Upper lobe of left lung (tissue), 6 donors: ENCODE results near the gene CCDC185. TPM values are rescaled to one million over a fixed set of nuclear protein-coding genes. Genes with fewer than 3 reads are reported as not detected.

Source experiments
- ATAC-seq, 2 donors: fragments of 200-7000 bp; cut with Tn5 transposase; one replicate each; pipeline ENCODE4 v1.9.1; 2022; ENCODE audit warnings: mild to moderate bottlenecking in 2 of 2, moderate library complexity in 2 of 2; ENCODE audit not compliant: low FRiP score in 2 of 2
- DNase-seq, 2 donors: peaks; one replicate each; pipeline ENCODE4 v3.0.0-alpha.2; 2019 to 2020
- H3K27ac ChIP-seq, 4 donors: fragments of 200-600 bp; sonication (generic); one replicate each; pipeline ENCODE4 v1.5.1; 2016 to 2019
- H3K27me3 ChIP-seq, 4 donors: fragments of 200-600 bp; sonication (generic); one replicate each; pipeline ENCODE4 v1.5.1; 2017 to 2019
- H3K36me3 ChIP-seq, 4 donors: fragments of 200-600 bp; sonication (generic); one replicate each; pipeline ENCODE4 v1.5.1; 2016 to 2019
- H3K4me1 ChIP-seq, 4 donors: fragments of 200-600 bp; sonication (generic); one replicate each; pipeline ENCODE4 v1.5.1; 2018 to 2019
- H3K4me3 ChIP-seq, 4 donors: fragments of 200-600 bp; sonication (generic); one replicate each; pipeline ENCODE4 v1.5.1; 2017 to 2019; ENCODE audit warnings: mild to moderate bottlenecking in 2 of 4, moderate library complexity in 1 of 4
- H3K9me3 ChIP-seq, 4 donors: fragments of 200-600 bp; sonication (generic); one replicate each; pipeline ENCODE4 v1.5.1; 2018 to 2019
- EP300 ChIP-seq, 4 donors: sonication (generic); formaldehyde crosslinking; IDR thresholded peaks; one replicate each; pipeline ENCODE4 v1.5.1; 2017; ENCODE audit warnings: antibody characterized with exemption in 4 of 4, control low read depth in 2 of 4
- POLR2A ChIP-seq, 4 donors: fragments of 450-650 bp; IDR thresholded peaks; one replicate each; pipeline ENCODE4 v1.5.1; 2016 to 2017; ENCODE audit warnings: antibody characterized with exemption in 4 of 4, mild to moderate bottlenecking in 2 of 4
- POLR2AphosphoS5 ChIP-seq, 2 donors: sonication (generic); formaldehyde crosslinking; IDR thresholded peaks; one replicate each; pipeline ENCODE4 v1.5.1; 2017; ENCODE audit warnings: antibody characterized with exemption in 2 of 2
- whole genome bisulfite sequencing, 2 donors: methylation state at CpG; one replicate each; pipeline ENCODE4 v1.1.5; 2017 to 2018; 5-methylcytosine and 5-hydroxymethylcytosine counted together
- total RNA-seq, 6 donors: library from RNA; depleted of rRNA in 4 of 6; stranded (reverse); fragments of >200 nt in 4 of 6; gene quantifications; one replicate each; pipeline versions ENCODE4 v1.1.0 to v1.2.1, GENCODE V29; 2016 to 2021
- TF ChIP-seq, protein P1 (sequence below), 6 experiments: fragments of 450-650 bp in 4 of 6; fragments of 200-600 bp in 2 of 6; sonication (generic) in 2 of 6; IDR thresholded peaks; one replicate each; pipeline ENCODE4 v1.5.1; 2016 to 2019; ENCODE audit warnings: antibody characterized with exemption in 6 of 6
- donor health status: DM: no; HTN: no; CAD: no; lungs with moderate emphysema.
- donor health status: DM: no; HTN: yes; CAD: no; lungs with severe emphysema.

CCDC185 gene
- total RNA-seq, 6 donors from 2014 or later = not detected

DNA sequence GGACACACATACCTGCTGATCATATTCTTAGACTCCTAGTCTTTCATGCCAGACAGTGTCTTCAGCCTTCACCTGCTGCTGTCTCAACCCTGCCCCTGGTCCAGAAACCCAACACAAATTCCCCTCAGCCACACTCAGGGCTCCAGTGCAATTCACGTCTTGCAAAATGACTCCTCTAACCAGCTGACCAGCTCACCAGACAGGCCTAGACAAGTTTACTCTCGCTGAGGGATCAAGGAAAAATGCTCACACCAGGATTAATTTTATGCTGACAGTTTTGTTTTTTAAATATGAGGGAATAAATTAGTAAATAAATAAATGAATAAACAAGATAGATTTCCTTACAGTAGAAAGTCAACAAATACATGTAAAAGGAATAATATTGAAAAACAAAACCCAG, 28.5 kb downstream of the CCDC185 start:
- H3K36me3 ChIP-seq = no peaks in the 10 kb centered on the region
- H3K4me3 ChIP-seq = no peak overlapping the region
- DNase-seq (no peak), ATAC-seq (no peak)
- no peaks in the 10 kb centered on the region for H3K4me1 ChIP-seq
- H3K27ac ChIP-seq = no peak overlapping the region
- WGBS, 2 donors = 26 to 32% methylated on average over 2 of the region's 2 CpGs
- TF ChIP-seq, protein P1, sequence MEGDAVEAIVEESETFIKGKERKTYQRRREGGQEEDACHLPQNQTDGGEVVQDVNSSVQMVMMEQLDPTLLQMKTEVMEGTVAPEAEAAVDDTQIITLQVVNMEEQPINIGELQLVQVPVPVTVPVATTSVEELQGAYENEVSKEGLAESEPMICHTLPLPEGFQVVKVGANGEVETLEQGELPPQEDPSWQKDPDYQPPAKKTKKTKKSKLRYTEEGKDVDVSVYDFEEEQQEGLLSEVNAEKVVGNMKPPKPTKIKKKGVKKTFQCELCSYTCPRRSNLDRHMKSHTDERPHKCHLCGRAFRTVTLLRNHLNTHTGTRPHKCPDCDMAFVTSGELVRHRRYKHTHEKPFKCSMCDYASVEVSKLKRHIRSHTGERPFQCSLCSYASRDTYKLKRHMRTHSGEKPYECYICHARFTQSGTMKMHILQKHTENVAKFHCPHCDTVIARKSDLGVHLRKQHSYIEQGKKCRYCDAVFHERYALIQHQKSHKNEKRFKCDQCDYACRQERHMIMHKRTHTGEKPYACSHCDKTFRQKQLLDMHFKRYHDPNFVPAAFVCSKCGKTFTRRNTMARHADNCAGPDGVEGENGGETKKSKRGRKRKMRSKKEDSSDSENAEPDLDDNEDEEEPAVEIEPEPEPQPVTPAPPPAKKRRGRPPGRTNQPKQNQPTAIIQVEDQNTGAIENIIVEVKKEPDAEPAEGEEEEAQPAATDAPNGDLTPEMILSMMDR (IDR thresholded peaks at IDR 0.05) = no peak
- TF ChIP-seq EP300 (IDR thresholded peaks at IDR 0.05) = no peak
- no peak for TF ChIP-seq POLR2A (IDR thresholded peaks at IDR 0.05)
- no peak for TF ChIP-seq POLR2AphosphoS5 (IDR thresholded peaks at IDR 0.05)
- H3K9me3 ChIP-seq = no peaks in the 10 kb centered on the region
- no peaks in the 10 kb centered on the region for H3K27me3 ChIP-seq

DNA sequence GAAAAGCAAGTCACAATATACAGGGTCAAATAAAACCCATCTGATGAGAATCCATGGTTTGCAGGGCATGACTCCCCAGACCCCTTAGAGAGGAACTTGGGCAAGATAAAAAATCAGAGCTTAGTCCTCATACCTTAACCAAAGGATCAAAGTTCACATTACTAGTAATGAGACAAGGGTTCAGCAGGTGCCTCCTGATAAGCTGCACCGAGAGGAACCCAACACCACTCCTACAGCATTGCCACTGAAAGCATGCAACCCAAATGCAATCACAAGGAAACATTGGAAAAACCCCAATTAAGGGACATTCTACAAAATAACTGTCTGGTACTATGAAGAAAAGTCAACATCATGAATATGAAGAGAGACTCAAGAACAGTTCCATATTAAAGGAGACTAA, 29.7 kb downstream of the CCDC185 start:
- Histone ChIP-seq H3K4me3 (no peak overlapping the region), H3K36me3 (no peaks in the 10 kb centered on the region), H3K4me1 (no peaks in the 10 kb centered on the region), H3K9me3 (no peaks in the 10 kb centered on the region), H3K27ac (no peak overlapping the region), H3K27me3 (no peaks in the 10 kb centered on the region)
- TF ChIP-seq, protein P1 (IDR thresholded peaks at IDR 0.05) = no peak
- TF ChIP-seq EP300 (IDR thresholded peaks at IDR 0.05) (no peak), POLR2A (IDR thresholded peaks at IDR 0.05) (no peak), POLR2AphosphoS5 (IDR thresholded peaks at IDR 0.05) (no peak)
- 65 to 76% methylated on average over 1 of the region's 1 CpG for whole genome bisulfite sequencing, 2 donors
- ATAC-seq (no peak), DNase-seq (no peak)

DNA sequence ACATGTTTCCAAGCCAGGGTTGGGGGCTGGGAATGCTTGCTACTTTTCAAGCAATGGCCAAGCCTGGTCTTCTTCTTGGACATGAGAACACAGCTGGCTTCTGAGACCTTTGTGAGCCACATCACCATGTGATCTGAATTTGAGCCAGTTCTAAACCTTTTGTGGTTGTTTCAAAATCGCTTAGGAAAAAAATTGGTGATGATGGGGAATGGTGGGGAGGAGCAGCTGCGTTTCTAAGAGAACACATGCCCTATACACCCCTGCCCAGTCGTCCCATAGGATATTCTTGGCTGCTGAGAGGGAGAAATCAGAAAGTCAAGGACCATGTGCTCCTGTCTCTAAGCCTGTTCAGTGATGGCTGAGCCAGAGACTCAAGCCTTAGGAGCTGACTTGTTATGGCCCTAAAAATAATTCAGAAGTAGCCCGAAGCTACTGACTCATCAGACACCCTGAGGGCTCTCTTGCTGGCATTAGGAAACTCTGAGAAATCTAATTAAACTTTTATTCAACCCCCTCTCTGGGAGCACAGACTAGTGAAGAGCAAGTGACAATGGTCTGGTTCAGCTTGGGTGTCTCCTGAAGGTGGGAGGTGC, 30.5 kb downstream of the CCDC185 start:
- no peak for DNase-seq
- peak in 1 of 2 donors; percentile 26 for ATAC-seq
- TF ChIP-seq POLR2AphosphoS5 (IDR thresholded peaks at IDR 0.05) (no peak), POLR2A (IDR thresholded peaks at IDR 0.05) (no peak), EP300 (IDR thresholded peaks at IDR 0.05) (no peak)
- TF ChIP-seq, protein P1 (IDR thresholded peaks at IDR 0.05) = no peak
- H3K9me3 ChIP-seq = no peaks in the 10 kb centered on the region
- no peak overlapping the region for H3K4me3 ChIP-seq
- WGBS, 2 donors = 58 to 59% methylated on average over 4 of the region's 4 CpGs
- H3K27ac ChIP-seq = no peak overlapping the region
- H3K27me3 ChIP-seq = no peaks in the 10 kb centered on the region
- H3K4me1 ChIP-seq = no peaks in the 10 kb centered on the region
- H3K36me3 ChIP-seq = no peaks in the 10 kb centered on the region

DNA sequence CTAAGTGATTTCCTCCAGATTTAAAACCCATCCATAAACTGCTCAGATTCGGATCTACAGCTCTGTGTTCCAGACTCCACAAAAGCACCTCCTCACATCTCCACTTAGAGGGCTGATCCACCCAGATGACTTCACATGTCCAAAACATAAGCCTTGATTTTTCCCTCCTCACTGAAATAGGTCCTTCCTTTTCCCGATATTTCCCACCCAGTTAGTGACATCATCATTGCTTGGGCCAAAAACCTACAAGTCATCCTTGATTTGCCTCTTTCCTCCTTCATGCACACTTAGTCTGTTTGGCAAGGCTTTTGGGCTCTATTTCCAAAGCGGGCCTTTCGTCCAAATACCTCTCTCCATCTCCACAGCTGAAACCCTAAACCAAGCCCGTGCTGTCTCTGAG, 32.3 kb downstream of the CCDC185 start:
- DNase-seq (no peak), ATAC-seq (peak in 1 of 2 donors; percentile 87)
- H3K4me1 ChIP-seq = no peaks in the 10 kb centered on the region
- H3K9me3 ChIP-seq = no peaks in the 10 kb centered on the region
- 84 to 89% methylated on average over 5 of the region's 5 CpGs for WGBS, 2 donors
- H3K27me3 ChIP-seq = no peaks in the 10 kb centered on the region
- H3K4me3 ChIP-seq = no peak overlapping the region
- H3K27ac ChIP-seq = no peak overlapping the region
- TF ChIP-seq, protein P1 (IDR thresholded peaks at IDR 0.05) = no peak
- TF ChIP-seq POLR2AphosphoS5 (IDR thresholded peaks at IDR 0.05) (no peak), POLR2A (IDR thresholded peaks at IDR 0.05) (no peak), EP300 (IDR thresholded peaks at IDR 0.05) (no peak)
- no peaks in the 10 kb centered on the region for H3K36me3 ChIP-seq

DNA sequence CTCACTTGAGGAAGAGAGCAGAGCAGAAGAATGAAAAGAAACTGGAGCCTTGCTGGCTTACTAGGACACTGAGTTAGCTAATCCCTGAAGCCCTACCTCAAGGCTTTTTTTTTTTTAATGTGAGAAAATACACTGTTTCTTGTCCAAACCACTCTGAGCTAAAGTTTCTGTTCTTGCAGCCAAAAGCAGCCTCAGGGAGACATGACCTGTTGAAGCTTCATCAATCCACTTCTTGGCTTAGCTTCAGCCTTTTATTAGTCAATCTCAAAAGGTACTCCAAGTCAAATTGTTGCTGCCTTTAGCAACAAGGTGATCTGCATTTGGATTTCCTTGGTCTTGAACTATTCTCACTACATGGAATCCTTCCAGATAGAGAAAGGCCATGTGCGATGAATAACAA, 33.7 kb downstream of the CCDC185 start:
- H3K9me3 ChIP-seq = no peaks in the 10 kb centered on the region
- H3K4me1 ChIP-seq = no peaks in the 10 kb centered on the region
- H3K4me3 ChIP-seq = no peak overlapping the region
- TF ChIP-seq POLR2A (IDR thresholded peaks at IDR 0.05) (no peak), POLR2AphosphoS5 (IDR thresholded peaks at IDR 0.05) (no peak), EP300 (IDR thresholded peaks at IDR 0.05) (no peak)
- TF ChIP-seq, protein P1 (IDR thresholded peaks at IDR 0.05) = no peak
- no peaks in the 10 kb centered on the region for H3K36me3 ChIP-seq
- H3K27me3 ChIP-seq = no peaks in the 10 kb centered on the region
- DNase-seq (no peak), ATAC-seq (no peak)
- no peak overlapping the region for H3K27ac ChIP-seq
- WGBS, 2 donors = 88 to 93% methylated on average over 1 of the region's 1 CpG
